CD4-positive, alpha-beta memory T cell (primary cell): ENCODE measurements around the gene INPP5J. TPM values are rescaled to one million over a fixed set of nuclear protein-coding genes. Genes with fewer than 3 reads are reported as not detected.
A peak's percentile ranks its signal among the peaks of the same experiment; 100 is the strongest.
"Not testable (repeated sequence)": the region's sequence is repeated elsewhere in the genome, so short reads cannot be mapped to it uniquely, and the experiment has no call there.

Experiments
- CTCF ChIA-PET: fragments of 350-600 bp; sonication (Branson Sonifier 250); formaldehyde crosslinking; loops from one replicate; lab custom pipeline; 2021; ENCODE audit warnings: inconsistent platforms; ENCODE audit not compliant: partially characterized antibody; lab: Charles Lee
- POLR2A ChIA-PET: fragments of 350-600 bp; sonication (Branson Sonifier 250); formaldehyde crosslinking; loops from one replicate; lab custom pipeline; 2021; ENCODE audit not compliant: partially characterized antibody; lab: Charles Lee
- DNase-seq, 5 donors: peaks; one replicate each; pipeline versions ENCODE4 v3.0.0 to v3.0.0-alpha.2; 2020 to 2022; ENCODE audit warnings: mixed read lengths in 1 of 5
- H3K27ac ChIP-seq: one replicate; pipeline ENCODE4 v1.7.0; 2013; ENCODE audit warnings: low read depth, low read length
- H3K27me3 ChIP-seq: 2 replicates; pipeline ENCODE4 v1.7.0; 2013; ENCODE audit warnings: mild to moderate bottlenecking, low read length, moderate library complexity; ENCODE audit not compliant: insufficient read depth
- H3K36me3 ChIP-seq: 2 replicates; pipeline ENCODE4 v1.7.0; 2013; ENCODE audit warnings: mild to moderate bottlenecking, low read length, moderate library complexity; ENCODE audit not compliant: insufficient read depth
- H3K4me1 ChIP-seq: 2 replicates; pipeline ENCODE4 v1.7.0; 2013; ENCODE audit warnings: mild to moderate bottlenecking, low read length, moderate library complexity; ENCODE audit not compliant: insufficient read depth
- H3K4me3 ChIP-seq, 2 donors: one replicate each; pipeline ENCODE4 v1.7.0; 2013; ENCODE audit warnings: low read length in 2 of 2, mild to moderate bottlenecking in 1 of 2
- H3K9me3 ChIP-seq, 2 donors: one replicate each; pipeline ENCODE4 v1.7.0; 2013; ENCODE audit warnings: low read length in 2 of 2, control low read depth in 1 of 2; ENCODE audit not compliant: control insufficient read depth in 1 of 2
- H3K27ac Mint-ChIP-seq, 7 donors: one replicate each; pipeline ENCODE4 v1.8.0; 2020 to 2021; ENCODE audit warnings: mixed read lengths in 7 of 7, mild to moderate bottlenecking in 6 of 7, inconsistent platforms in 3 of 7, moderate library complexity in 3 of 7
- H3K27me3 Mint-ChIP-seq, 2 donors: one replicate each; pipeline ENCODE4 v1.8.0; 2020 to 2021; ENCODE audit warnings: mixed read lengths in 2 of 2
- H3K36me3 Mint-ChIP-seq, 2 donors: one replicate each; pipeline ENCODE4 v1.8.0; 2020 to 2021; ENCODE audit warnings: mixed read lengths in 2 of 2, inconsistent platforms in 1 of 2, mild to moderate bottlenecking in 1 of 2
- H3K4me1 Mint-ChIP-seq, 4 donors: one replicate each; pipeline ENCODE4 v1.8.0; 2020 to 2021; ENCODE audit warnings: mixed read lengths in 4 of 4, mild to moderate bottlenecking in 1 of 4
- H3K4me3 Mint-ChIP-seq, 8 donors: one replicate each; pipeline ENCODE4 v1.8.0; 2020 to 2021; ENCODE audit warnings: mixed read lengths in 8 of 8, mild to moderate bottlenecking in 7 of 8, moderate library complexity in 6 of 8, inconsistent platforms in 3 of 8
- H3K9me3 Mint-ChIP-seq, 8 donors: one replicate each; pipeline ENCODE4 v1.8.0; 2020 to 2021; ENCODE audit warnings: mixed read lengths in 8 of 8, mild to moderate bottlenecking in 5 of 8, inconsistent platforms in 3 of 8, moderate library complexity in 1 of 8
- intact Hi-C: fragments of 100-400 bp; cut with micrococcal nuclease; formaldehyde crosslinking; loops from one replicate; pipeline ENCODE4 v1.15.1; 2023
- polyA plus RNA-seq, 2 donors: library from polyadenylated mRNA; unstranded; fragments of 300-500 nt; fragmentation: Illumina TruSeq; gene quantifications; one replicate each; pipeline ENCODE4 v1.2.3, GENCODE V29; 2021
- total RNA-seq, 2 experiments: library from RNA; stranded (reverse); gene quantifications; one replicate each; pipeline ENCODE4 v1.2.3, GENCODE V29; 2021

INPP5J gene
- total and polyA plus RNA-seq, 4 experiments from 2014 or later: 0.15 to 0.22 TPM; not detected in 2

DNA sequence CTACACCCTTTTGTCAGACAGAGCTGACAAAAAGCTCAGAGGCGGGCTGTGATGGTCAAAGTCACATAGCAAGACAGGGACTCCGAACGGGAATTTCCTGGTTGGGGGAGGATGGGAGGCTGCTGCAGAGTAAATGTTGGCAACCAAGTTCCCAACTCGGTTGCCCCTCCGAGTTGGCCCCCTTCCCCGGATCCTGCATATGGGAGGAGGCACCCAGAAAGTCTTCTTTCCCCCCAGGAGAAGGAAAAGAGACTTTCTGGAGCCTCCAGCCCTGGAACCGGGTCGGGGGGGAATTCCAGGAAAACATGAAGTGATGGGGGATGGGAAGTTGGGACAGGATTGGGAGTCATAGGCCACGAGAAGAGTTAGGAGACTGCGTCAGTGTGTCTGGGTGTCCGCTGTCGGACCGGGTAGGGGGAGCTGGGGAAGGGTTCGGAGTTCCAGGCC lies 16.0 kb upstream of the INPP5J start:
- no peak for DNase-seq
- Histone ChIP-seq H3K4me1 (peaks cover 20% of the 10 kb centered on the region), H3K9me3 (no peaks in the 10 kb centered on the region), H3K27ac (peak overlapping the region; percentile 62), H3K4me3 (peak overlapping the region; percentile 38 to 97), H3K27me3 (no peaks in the 10 kb centered on the region), H3K36me3 (no peaks in the 10 kb centered on the region)
- peaks cover 17 to 31% (median 24%) of the 10 kb centered on the region in 4 donors for H3K4me1 Mint-ChIP-seq
- H3K9me3 Mint-ChIP-seq: no peaks in the 10 kb centered on the region
- ChIA-PET POLR2A (interaction anchor here (0.6 to 4.9 kb wide), 14 partner anchors 10 to 660 kb away, joined by 3 to 34 read pairs (median 4); partner anchors contain the start of genes LIMK2, MORC2, PIK3IP1 and RNF185), CTCF (interaction anchor here (0.7 to 4.4 kb wide), 9 partner anchors 11 to 474 kb away, joined by 3 to 37 read pairs (median 4); no protein-coding TSS in a partner anchor)
- H3K27ac Mint-ChIP-seq: peak overlapping the region; percentile 84 to 96 (median 93)
- intact Hi-C loops: loop anchor here (1.0 to 5.0 kb wide), 6 partner anchors 22 to 186 kb away; partner anchors contain the start of genes LIMK2, PIK3IP1 and RNF185
- no peaks in the 10 kb centered on the region for H3K27me3 Mint-ChIP-seq
- H3K4me3 Mint-ChIP-seq: peak overlapping the region; percentile 89 to 97 (median 94)
- peaks cover 0 to 6% of the 10 kb centered on the region in 2 donors for H3K36me3 Mint-ChIP-seq

DNA sequence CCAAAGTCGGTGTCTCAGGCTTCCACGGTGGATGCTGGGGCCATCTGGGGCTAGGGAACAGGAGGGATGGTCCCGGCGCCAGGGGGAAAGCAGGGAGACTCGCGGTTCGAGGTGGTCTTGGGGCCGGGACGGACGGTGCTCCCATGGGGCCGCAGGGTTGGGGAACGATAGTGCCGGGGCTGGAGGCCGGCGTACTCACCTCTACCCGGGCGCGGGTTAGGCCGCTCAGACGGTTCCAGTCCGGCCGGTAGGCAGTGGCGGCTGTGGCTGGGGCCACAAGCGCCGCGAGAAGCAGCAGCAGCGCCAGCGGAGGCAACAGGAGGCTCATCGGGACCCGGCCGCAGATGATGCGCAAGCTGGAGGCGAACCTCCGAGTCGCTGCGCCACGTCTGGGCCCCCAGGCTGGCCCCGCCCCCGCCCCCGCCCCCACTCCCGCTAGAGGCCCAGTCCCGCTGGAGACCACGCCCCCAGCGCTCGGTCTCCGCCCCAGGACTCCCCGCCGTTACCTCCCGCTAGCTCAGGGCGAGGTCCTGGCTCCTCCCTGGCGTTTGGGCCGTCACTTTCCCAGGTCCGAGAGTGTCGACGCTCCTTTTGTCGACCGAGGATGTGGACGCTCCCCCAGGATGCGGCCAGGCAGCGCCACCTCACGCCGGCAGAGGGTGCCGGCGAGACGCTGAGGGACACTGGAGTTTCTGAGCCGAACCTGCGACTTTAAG lies 15.4 kb upstream of the INPP5J start, which contains the start of gene SELENOM:
SELENOM (minus strand) TSS at position 391 of the 716 bp plus-strand sequence; CDS start at position 328, 63 bp downstream.
- peaks cover 0 to 6% of the 10 kb centered on the region in 2 donors for H3K36me3 Mint-ChIP-seq
- H3K27ac Mint-ChIP-seq: peak within 1 kb of the TSS; percentile 86 to 96 (median 94)
- no peaks in the 10 kb centered on the region for H3K9me3 ChIP-seq
- DNase-seq: peak; percentile 84 to 90 (median 85)
- intact Hi-C loops: loop anchor here (1.0 to 5.0 kb wide), 6 partner anchors 23 to 185 kb away; partner anchors contain the start of genes LIMK2, PIK3IP1 and RNF185
- H3K9me3 Mint-ChIP-seq: no peaks in the 10 kb centered on the region
- peak within 1 kb of the TSS; percentile 89 to 97 (median 94) for H3K4me3 Mint-ChIP-seq
- H3K4me1 ChIP-seq: peaks cover 20% of the 10 kb centered on the region
- H3K4me1 Mint-ChIP-seq: peaks cover 17 to 31% (median 24%) of the 10 kb centered on the region in 4 donors
- H3K4me3 ChIP-seq: peak within 1 kb of the TSS; percentile 80 to 97
- H3K27me3 ChIP-seq: no peaks in the 10 kb centered on the region
- ChIA-PET POLR2A (interaction anchor here (0.6 to 4.9 kb wide), 20 partner anchors 11 to 1383 kb away, joined by 3 to 34 read pairs (median 4); partner anchors contain the start of genes LIMK2, MORC2, PIK3IP1 and RNF185), CTCF (interaction anchor here (0.7 to 4.4 kb wide), 19 partner anchors 10 to 474 kb away, joined by 3 to 37 read pairs (median 4); no protein-coding TSS in a partner anchor)
- no peaks in the 10 kb centered on the region for H3K36me3 ChIP-seq
- H3K27ac ChIP-seq: peak within 1 kb of the TSS; percentile 62
- H3K27me3 Mint-ChIP-seq: no peaks in the 10 kb centered on the region

DNA sequence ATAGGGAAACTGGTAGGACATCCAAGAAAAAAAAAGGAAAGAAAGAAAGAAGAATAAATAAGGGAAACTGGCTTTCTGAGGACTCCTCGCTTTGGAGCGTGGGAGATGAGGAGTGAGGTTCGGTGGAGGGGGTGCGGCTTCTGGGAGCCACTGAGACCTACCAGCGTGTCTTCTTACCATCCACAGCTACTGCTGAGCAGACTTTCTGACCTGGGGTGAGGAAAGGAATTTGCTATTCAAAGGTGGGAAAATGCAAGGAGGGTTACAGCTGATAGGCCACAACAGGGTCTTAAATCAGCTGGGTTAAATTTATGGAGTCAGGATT lies 14.9 kb upstream of the INPP5J start:
- H3K27me3 Mint-ChIP-seq: no peaks in the 10 kb centered on the region
- H3K9me3 Mint-ChIP-seq: no peaks in the 10 kb centered on the region
- ChIA-PET CTCF (interaction anchor here (0.9 to 4.4 kb wide), 19 partner anchors 10 to 473 kb away, joined by 3 to 37 read pairs (median 4); no protein-coding TSS in a partner anchor), POLR2A (interaction anchor here (0.6 to 4.9 kb wide), 17 partner anchors 12 to 1383 kb away, joined by 3 to 34 read pairs (median 4); partner anchors contain the start of genes LIMK2, MORC2, PIK3IP1 and RNF185)
- peaks cover 20% of the 10 kb centered on the region for H3K4me1 ChIP-seq
- peaks cover 0 to 6% of the 10 kb centered on the region in 2 donors for H3K36me3 Mint-ChIP-seq
- H3K27me3 ChIP-seq: no peaks in the 10 kb centered on the region
- no peaks in the 10 kb centered on the region for H3K36me3 ChIP-seq
- peak overlapping the region; percentile 89 to 97 (median 94) for H3K4me3 Mint-ChIP-seq
- H3K4me1 Mint-ChIP-seq: peaks cover 17 to 31% (median 24%) of the 10 kb centered on the region in 4 donors
- H3K9me3 ChIP-seq: no peaks in the 10 kb centered on the region
- DNase-seq: no peak
- peak overlapping the region; percentile 48 for H3K27ac ChIP-seq
- H3K4me3 ChIP-seq: peak overlapping the region; percentile 80 to 97
- peak overlapping the region; percentile 86 to 96 (median 94) for H3K27ac Mint-ChIP-seq
- intact Hi-C loops: loop anchor here (1.0 to 5.0 kb wide), 6 partner anchors 24 to 184 kb away; partner anchors contain the start of genes LIMK2, PIK3IP1 and RNF185

DNA sequence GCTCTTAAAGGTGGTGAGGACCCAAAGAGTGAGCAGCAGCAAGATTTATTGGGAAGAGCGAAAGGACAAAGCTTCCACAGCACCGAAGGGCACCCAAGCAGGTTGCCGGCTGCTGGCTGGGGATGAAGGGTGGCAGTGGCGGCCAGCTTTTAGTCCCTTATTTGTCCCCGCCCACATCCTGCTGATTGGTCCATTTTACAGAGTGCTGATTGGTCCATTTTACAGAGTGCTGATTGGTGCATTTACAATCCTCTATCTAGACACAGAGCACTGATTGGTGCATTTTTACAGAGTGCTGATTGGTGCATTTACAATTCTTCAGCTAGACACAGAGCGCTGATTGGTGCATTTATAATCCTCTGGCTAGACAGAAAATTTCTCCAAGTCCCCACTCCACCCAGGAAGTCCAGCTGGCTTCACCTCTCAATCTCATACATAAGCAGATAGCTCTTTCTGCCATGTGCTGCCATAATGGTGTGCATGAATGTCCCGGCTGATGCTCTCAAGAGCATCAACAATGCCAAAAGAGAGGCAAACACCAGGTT lies 10.1 kb upstream of the INPP5J start:
- POLR2A ChIA-PET, H3K9me3 Mint-ChIP-seq, H3K4me1 ChIP-seq, H3K27ac Mint-ChIP-seq, H3K4me3 Mint-ChIP-seq, H3K9me3 ChIP-seq, H3K36me3 ChIP-seq, H3K36me3 Mint-ChIP-seq, H3K27me3 Mint-ChIP-seq, H3K27me3 ChIP-seq, H3K4me3 ChIP-seq, H3K4me1 Mint-ChIP-seq, H3K27ac ChIP-seq, intact Hi-C loops: not testable (repeated sequence)
- peak in 1 of 5 donors; percentile 16 for DNase-seq
- CTCF ChIA-PET: interaction anchor here (0.6 kb wide), 1 partner anchor 146 kb away, joined by 3 read pairs; no protein-coding TSS in a partner anchor

DNA sequence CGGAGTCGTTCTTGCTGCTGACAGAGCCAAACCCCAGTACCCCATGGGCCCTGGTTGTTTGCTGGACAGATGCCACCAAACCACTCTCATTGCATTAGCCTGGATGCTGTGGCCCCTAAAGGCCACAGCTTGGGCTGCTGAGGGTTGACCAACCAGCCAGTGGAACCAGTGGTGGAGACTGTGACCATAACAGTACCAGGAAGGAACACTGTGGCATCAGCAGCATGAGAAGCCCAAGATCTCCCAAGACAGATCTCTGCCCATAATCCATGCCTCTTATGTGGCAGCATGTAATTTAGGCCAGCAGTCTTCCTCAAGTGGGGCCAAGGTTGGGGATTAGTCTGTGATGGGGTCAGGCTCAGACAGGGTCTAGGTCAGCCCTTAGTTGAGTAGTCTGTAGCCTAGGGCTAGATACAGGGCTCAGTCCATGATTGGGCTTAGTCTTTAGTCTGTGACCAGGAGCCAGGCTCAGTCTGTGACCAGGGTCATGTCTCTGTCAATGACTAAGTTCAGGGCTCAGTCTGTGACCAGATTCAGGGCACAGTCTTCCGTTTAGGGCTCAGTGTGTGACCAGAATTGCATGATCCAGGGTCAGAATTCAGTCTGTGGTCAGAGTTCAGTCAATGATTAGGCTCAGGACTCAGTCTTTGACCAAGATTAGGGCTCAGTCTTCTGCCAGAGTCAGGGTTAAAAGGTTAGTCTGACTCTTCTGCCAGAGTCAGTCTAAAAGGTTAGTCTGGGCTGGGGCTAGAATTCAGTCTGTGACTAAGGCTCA lies 4.5 kb upstream of the INPP5J start:
- Histone ChIP-seq H3K9me3 (no peaks in the 10 kb centered on the region), H3K4me3 (no peak overlapping the region), H3K27me3 (no peaks in the 10 kb centered on the region), H3K27ac (no peak overlapping the region), H3K36me3 (no peaks in the 10 kb centered on the region), H3K4me1 (no peaks in the 10 kb centered on the region)
- Mint-ChIP-seq H3K4me1 (no peaks in the 10 kb centered on the region), H3K9me3 (no peaks in the 10 kb centered on the region), H3K36me3 (no peaks in the 10 kb centered on the region), H3K27ac (peak overlapping the region in 2 of 7 donors; percentile 12 to 17), H3K4me3 (no peak overlapping the region), H3K27me3 (no peaks in the 10 kb centered on the region)
- intact Hi-C loops: no loop called here
- ChIA-PET CTCF (interaction anchor here (0.8 to 1.1 kb wide), 3 partner anchors 10 to 41 kb away, joined by 3 read pairs; partner anchors contain the start of gene SELENOM), POLR2A (no interaction called here)
- DNase-seq: no peak

DNA sequence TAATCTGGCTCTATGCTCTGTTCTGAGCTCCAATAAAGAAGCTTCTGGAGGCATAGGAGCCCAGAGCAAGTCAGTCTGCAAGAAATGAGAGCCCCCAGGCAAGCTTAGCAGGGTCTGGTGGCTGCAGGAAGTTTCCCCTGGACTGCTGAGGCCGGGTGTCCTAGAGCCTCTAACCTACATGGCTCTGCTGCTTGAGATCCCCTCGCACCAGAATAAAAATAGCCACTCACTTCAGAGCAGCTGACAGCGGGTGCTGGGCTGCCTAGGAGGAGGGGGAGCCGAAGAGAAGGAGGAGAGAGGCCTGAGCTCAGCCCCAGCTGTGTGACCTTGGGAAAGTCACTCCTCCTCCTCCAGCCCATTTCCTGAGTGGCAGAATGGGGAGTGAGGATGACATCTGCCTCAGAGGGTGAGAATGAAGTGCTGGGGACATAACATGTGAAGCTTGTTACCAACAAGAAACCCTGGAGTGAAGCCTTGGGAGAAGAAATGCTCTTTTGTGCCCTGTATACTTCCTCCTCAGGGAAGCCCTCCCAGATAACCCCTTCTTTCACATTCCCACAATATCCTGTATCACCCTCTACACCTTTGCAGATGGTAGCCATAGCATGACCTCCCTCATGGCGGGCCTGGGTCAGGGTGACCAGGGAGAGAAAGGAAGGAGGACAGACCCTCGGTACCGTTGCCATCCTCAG lies 3.6 kb upstream of the INPP5J start:
- H3K9me3 ChIP-seq: no peaks in the 10 kb centered on the region
- H3K4me3 Mint-ChIP-seq: no peak overlapping the region
- no peaks in the 10 kb centered on the region for H3K9me3 Mint-ChIP-seq
- no peaks in the 10 kb centered on the region for H3K4me1 Mint-ChIP-seq
- ChIA-PET CTCF (interaction anchor here (0.8 kb wide), 2 partner anchors 11 to 40 kb away, joined by 3 read pairs; no protein-coding TSS in a partner anchor), POLR2A (no interaction called here)
- no peaks in the 10 kb centered on the region for H3K36me3 ChIP-seq
- H3K27ac Mint-ChIP-seq: no peak overlapping the region
- no peaks in the 10 kb centered on the region for H3K36me3 Mint-ChIP-seq
- H3K4me1 ChIP-seq: no peaks in the 10 kb centered on the region
- no peak overlapping the region for H3K4me3 ChIP-seq
- H3K27me3 Mint-ChIP-seq: no peaks in the 10 kb centered on the region
- H3K27me3 ChIP-seq: no peaks in the 10 kb centered on the region
- DNase-seq: no peak
- intact Hi-C loops: no loop called here
- H3K27ac ChIP-seq: no peak overlapping the region
